NCI-H2171 treated with DMSO at 0.1 percent for 48 hours (cell line): ENCODE results near the gene SH3RF1.
"Not testable (repeated sequence)": the region's sequence is repeated elsewhere in the genome, so short reads cannot be mapped to it uniquely, and the experiment has no call there.

ENCODE experiments used
- DNase-seq: peaks from one replicate; lab custom pipeline; 2025; lab: John Stamatoyannopoulos, UW

Gene SH3RF1

DNA sequence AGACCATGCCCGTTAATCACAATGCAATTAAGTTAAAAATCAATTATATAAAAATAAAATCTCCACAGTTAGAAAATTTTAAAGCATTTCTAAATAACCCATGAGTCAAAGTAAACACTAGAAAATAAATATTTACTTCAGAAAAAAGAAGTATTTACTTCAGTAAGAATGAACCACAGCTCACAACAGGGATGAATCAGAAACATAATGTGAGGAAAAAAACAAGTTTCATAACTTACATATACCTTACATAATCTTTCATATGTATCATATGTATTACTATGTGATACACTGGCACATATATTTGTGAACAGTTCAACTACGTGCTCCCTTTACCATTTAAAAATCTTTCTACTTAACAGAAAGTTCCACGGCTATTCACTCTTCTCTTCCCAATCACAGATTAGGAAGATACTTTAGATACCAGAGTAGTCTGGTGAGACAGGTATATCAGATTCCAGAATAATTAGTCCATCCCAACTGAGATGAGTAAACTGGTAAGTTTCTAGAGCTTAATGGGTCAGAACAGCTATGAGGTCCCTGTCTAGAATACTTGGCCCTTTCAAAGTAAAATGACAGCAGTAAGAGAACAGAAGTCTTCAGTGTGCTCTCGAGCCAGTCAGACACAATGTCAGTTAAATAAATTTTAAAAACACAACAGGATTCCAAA lies 70.3 kb downstream of the SH3RF1 start:
- no peak for DNase-seq

DNA sequence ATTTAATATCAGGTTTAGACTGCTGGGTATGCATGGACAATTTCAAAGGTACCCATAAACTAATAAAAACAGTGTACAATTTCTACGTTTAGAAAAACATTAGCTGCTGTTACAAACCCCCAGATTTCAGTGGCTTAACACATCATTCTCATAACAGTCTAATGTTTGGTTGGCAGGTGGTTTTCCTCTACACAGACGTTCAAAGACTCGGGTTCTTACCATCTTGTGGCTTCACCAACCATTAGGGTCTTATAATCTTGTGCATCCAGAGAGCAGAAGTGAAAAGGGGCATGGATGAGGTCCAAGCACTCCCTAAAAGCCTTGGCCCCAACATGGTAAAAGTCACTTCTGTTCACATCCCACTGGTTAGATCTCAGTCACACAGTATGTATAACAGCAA lies 71.6 kb downstream of the SH3RF1 start:
- no peak for DNase-seq

DNA sequence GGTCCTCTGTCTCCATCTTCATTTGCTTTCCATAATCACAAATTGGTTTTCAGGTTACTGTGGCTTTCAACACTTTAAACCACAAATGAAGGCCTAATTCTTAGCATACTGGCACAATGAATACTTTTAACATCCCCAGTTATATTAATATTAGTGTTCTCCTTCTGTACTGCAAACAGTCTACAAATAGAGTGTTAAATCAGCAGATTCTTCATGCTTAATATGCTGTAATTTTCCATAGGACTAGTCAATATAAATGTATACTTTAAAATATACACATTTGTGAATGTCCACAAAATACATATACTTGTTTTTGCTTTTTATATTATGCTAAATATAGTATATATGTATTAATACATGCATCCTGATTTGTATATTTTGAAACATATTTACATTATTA lies 72.6 kb downstream of the SH3RF1 start:
- DNase-seq, result no peak

DNA sequence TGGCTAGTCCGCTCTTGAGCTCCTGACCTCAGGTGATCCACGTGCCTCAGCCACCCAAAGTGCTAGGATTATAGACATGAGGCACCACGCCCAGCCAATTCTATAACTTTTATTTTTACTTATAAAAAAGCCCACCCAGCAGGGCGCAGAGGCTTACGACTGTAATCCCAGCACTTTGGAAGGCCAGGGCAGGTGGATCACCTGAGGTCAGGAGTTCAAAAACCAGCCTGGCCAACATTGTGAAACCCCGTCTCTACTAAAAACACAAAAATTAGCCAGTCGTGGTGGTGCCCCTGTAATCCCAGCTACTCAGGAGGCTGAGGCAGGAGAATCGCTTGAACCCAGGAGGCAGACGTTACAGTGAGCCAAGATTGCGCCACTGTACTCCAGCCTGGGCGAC lies 73.5 kb downstream of the SH3RF1 start:
- DNase-seq, result not testable (repeated sequence)

DNA sequence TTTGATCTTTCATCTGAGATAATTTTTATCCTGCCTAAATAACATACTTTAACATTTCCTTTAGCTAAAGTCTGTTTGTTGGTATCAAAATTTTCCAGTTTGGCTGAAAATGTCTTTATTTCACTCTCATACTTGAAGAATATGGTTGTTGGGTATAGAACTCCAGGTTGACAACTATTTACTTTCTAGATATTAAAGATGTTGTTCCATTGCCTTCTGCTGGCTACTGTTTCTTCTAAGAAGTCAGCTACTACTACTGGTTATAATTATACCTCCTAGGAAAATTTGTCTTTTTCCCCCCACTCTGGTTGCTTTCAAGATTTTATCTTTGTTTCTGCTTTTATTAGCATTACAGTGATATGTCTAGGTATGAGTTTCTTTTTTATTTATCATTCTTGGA lies 75.7 kb downstream of the SH3RF1 start:
- DNase-seq, result no peak

DNA sequence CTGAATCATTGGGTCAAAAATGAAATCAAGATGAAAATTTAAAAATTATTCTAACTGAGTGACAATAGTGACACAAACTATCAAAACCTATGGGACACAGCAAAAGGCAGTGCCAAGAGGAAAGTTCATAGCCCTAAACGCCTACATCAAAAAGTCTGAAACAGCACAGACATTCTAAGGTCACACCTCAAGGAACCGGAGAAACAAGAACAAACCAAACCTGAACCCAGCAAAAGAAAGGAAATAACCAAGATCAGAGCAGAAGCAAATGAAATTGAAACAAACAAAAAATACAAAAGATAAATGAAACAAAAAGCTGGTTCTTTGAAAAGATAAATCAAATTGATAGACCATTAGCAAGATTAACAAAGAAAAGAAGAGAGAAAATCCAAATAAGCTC lies 80.8 kb downstream of the SH3RF1 start:
- not testable (repeated sequence) for DNase-seq

DNA sequence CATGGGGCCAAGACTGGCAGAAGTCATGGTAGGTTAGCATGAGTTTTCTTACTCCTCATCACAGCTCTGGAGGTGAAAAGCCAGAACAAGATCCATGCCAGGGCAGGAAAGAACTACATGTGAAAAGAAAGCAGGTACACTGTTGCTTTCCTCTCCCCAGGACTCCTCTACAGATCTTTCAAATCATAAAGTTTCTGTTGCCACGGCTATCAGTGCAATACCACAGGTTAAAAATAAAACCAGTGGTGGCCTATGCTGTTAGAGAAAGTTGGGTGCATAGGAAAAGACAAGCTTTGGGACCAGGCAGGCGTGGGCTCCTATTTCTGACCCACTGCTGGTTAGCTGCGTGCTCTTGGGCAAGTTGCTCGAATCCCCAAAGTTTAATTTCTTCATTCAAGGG lies 81.4 kb downstream of the SH3RF1 start:
- no peak for DNase-seq

DNA sequence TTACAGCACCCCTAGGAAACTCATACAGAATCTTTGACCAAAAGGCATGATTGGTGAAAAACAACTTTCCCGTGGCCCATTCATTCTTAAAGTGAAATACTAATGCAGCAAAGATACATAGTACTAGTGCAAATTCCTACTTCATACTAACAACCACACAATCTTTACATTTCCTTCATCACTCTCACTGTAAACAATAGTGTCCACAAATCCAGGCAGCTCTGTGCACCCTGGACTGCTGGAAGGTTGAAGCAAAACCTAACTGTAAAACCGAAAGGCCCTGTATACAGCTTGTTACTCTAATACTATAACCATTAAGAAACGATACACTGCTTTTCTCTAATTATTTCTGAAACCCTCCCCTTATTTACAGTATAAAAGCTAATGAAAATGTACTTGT lies 82.6 kb downstream of the SH3RF1 start:
- DNase-seq, result no peak

DNA sequence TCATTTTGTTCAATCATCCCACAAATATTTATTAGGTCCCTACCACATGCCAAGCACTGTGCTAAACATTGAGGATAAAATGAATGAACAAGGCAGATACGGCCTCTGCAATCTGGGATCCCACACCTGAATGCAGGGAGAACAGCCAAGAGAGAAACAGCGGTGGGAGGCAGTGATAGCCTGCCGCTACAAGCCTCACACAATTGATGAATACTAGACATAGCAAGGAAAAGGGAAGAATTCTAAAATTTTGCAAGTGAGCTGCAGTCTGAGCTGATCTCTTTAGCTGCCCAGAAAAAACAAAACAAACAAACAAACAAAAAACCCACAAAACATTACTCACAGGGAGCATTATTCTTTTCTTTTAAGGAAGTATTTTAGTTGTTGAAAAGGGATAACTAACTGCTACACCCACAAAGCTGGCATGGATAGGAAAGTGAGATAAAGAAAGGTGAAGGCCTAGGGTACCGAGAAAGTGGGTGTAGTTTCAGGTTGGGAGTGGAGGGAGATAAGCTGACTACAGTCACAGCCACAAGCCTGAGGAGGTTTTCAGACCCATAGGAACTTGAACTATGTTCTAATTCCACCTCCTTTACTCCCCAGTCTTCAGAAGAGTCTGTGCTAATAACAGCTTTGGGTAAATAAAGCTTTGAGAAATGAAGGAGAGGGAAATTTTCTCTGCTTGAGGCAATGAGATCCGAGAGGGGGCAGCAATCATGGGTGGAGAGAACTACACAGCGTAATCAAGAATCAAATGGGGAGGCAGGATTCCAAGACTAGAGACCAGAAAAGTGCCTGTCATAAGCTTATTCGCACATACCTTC lies 85.4 kb downstream of the SH3RF1 start:
- DNase-seq, result no peak

DNA sequence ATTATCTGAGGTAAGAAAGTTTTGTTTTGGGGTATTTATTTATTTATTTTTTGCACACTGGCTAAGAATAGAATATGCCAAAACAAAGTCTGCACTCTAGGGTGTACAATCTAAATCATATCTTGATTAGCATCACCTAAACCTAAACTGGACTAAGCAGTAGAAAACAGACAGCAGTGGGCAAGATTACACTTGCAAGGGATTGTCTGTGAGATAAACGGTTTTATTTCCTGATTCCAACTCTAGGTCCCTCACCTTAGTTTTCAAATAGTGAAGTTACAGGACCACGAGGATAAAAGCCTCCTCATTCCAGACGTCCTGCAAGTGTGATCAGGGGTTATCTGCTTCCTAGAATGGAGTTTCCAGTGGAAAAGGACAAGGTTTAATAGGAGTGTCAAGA lies 86.1 kb downstream of the SH3RF1 start:
- no peak for DNase-seq

DNA sequence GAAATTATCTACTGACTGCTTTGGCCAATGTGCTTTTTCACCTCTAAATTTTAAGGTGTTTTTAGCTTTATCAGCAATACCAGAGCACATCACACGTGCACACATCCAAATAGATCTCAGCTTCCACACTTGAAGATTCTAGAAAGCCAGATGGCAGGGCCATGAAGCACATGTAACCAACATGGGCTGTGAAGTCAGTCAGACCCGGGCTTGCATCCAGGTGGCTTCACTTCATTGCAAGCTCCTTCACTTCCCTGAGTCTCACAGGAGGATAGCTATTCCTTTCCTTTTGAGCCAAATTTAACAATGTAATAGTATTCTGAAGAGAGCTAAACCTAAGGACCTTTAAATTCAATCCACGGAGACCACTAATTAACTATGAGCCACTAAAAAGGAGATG lies 86.5 kb downstream of the SH3RF1 start:
- DNase-seq, result no peak

DNA sequence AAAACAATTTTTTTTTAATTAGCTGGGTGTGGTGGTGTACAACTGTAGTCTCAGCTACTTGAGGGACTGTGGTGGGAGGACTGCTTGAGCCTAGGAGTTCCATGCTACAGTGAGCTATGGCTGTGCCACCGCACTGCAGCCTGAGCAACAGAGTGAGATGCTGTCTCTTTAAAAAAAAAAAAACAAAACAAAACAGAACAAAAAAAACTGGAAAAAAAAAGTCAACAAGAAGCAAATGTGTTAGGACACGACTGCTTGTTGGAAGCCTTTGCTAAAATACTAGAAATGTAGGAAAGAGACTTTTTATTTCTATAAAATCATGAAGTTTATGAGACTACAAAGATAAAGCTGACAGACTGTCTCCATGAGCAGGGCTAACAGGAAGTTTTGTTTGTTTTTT lies 87.2 kb downstream of the SH3RF1 start:
- DNase-seq, result no peak

DNA sequence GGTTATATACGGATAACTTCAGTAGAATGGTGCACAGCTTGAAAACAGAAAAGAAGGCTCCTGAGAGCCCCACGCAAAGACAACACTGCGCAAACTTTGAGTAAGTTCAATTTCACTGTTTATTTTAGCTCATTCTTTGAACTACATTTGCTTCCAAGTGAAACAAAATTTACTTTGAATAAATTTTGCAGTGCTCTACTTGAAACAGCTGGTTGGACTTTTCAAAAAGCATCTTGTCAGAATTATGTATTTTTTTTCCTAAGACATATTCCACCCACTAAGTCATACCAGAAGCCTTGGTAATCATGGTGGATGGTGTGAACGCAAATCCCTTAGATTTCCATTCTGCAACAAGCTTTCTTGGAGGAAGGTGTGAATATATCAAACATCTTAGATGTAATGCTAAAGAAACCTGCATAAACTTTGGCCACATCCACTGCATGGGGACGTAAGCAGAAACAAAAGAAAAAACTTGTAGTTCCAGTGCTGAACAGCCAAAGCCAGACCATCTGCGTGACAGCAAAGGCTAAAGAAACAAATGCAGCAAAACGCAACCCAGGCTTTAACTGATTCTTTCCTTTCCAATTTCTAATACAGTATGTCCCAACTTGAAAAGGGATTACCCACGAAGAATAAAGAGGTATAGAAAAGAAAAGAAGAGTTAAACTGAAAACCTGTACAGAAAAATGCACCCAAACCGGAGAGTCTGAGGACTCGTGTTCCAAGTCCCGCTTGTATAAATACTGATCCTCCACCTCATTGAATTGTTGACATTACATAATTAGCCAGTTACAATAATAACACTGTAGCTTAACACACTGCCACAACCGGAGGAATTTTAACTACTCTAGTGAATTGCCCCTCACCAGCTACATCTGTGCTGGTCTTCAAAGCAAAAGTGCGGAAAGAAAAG lies 90.9 kb downstream of the SH3RF1 start:
- DNase-seq, result no peak

DNA sequence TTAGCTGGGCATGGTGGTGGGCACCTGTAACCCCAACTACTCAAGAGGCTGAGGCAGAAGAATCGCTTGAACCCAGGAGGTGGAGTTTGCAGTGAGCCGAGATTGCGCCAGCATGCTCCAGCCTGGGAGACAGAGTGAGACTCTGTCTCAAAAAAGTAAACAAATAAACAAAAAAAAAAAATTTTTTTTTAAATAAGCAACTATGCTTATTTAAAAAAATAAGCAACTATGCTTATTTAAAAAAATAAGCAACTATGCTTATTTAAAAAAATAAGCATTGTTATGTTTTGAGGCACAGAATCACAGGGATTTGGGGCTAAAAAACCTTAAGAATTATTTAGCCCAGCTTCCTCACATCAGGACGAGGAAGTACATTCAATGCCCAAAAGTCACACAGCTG lies 92.7 kb downstream of the SH3RF1 start:
- not testable (repeated sequence) for DNase-seq

DNA sequence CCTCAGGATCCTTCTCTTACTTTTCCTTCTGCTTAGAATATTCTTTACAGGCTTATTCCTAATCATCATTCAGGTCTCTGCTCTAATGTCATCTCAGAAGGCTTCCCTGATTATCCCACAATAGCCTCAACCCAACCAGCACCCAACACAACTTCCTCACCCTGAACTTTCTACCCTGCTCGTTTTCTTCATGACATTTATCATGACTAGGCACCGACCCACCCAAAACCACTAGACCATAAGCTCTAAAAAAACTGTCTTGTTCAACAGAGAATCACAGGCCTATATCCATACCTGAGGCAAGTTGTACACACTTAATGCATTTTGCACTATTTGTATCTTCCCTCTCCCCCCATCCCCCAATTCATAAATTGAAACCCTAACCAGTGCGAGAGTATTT lies 95.3 kb downstream of the SH3RF1 start:
- no peak for DNase-seq

DNA sequence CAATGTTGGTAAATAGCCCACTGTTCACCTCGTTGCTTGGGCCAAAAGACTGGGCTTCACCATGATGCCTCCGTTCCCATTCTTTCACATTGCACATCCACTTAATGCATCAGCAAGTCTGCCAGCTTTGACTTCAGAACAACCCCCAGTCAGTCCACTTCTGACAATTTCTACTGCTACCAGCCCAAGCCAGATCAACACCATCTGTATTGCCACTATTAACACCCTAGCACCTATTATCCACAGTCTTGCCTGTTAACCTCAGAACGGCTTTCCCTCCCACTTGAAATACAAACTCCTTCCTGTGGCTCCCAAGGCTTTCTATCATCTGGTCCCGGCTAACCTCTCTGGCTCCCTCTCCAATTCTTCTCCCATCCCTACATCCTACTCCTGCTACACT lies 95.7 kb downstream of the SH3RF1 start:
- no peak for DNase-seq

DNA sequence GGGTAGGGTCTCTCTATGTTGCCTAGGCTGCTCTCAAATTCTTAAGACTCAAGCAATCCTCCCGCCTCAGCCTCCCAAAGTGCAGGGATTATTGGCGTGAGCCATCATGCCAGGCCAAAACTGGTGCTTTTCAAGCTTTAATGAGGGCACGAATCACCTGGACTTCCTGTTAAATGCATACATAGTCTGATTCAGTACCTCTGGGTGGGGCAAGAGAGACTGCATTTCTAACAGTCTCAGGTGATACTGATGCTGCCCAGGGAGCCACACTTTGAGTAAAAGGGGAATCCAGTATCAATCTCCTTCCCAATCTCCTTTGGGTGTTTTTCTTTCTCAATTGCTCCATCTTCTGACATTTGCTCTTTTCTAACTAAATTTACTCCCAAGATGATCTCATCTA lies 96.5 kb downstream of the SH3RF1 start:
- no peak for DNase-seq

DNA sequence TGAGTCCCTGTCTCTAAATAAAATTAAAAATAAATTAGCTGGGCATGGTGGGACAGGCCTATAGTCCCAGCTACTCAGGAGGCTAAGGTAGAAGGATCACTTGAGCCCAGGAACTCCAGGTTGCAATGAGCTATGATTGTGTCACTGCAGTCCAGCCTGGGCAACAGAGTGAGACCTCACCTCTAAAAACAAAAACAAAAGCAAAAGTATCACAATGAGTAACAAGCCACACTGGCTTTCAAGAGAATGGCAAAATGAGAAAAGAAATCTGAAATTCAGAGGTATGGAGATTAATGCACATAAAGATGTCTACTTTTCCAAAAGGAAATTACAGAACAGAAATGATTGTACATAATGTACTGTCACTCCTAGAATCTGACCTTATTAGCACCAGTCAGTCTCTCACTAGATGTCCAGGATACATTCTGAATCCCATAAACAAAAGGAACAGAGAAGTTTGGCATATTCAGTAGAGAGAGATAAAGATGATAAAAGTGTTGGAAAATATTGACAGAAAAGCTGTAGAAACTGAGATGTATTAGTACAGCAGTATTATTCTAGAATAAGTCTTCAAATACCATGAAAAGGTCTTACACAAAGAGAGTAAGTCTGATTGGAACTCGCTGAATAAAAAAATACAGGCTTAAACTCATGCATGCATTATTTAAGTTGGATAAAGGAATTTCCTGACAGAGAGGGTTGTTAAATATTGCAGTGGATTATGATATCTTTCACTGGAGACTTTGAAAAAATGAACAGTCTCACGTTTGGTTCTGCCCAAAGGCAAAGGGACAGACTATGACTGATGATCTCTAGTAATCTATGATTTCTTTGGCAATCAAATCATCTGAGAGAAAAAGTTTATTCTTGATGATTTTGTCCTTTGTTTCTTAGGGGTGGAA lies 102.5 kb downstream of the SH3RF1 start:
- no peak for DNase-seq

DNA sequence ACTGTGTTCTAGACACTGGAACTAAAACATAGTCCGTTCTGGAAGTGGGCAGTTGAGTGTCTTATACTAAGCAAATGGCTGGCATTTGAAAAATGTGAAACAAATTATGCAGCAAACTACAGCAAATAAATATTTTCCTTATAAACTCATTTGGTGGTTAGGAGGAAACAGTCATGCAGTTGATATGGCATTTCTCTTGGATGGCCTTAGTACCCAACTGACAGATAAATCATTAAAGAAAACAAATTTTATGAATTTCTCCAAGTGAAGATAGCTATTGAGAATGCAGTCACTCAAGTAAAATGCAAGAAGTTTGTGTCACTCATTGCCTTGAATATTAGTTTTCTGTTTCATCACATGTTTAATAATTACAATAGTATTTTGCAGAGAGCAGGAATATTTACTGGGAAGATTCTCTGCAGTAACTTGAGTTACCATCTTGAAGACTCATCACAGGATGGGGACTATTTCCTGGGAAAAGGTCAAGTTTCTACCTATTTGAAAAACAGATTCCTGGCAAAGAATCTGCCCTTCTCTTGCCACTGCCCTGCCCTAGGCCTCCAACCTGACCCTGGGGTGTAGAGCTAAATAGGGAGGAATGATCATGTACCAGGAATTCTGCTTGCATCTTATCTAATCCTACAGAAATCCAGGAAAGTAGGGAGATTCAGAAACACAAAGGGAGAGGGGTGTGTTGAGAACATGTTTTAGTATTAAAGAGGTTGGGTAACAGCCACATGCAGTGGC lies 105.9 kb downstream of the SH3RF1 start:
- DNase-seq, result no peak

DNA sequence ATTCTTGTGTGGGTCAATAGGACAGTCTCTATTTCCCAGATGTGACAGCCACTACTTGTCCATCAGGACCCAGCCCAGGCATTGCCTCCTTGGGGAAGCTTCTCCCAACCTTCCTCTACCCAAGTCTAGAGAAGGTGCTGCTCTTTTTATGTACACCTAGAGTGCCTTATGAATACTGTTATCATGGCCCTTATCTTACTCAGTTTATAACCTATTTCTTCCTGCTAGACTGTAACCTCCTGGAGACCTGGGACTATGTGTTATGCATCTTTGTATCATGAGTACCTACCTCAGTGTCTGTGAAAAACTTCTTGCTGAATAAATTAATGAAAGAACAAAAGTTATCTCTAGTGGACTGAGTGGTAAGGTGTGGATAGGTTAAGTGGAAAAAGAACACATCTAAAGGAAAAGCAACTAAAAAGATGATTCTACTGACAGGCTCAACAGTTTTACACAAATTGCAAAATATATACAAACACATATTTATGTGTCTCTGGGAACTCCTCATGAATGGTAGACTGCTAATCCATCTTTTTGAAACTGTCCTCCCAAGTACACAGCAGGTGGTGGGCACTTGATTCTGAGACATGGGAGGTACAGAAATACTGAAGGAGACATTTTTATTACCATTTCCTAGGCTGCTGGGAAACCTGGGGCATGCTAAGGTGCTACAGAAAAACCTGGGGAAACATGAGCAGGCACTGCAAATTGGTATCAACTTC lies 106.6 kb downstream of the SH3RF1 start:
- no peak for DNase-seq
